H9 (cell line): ENCODE results near the gene RTL5. TPM values are rescaled to one million over a fixed set of nuclear protein-coding genes. Genes with fewer than 3 reads are reported as not detected.

ENCODE experiments used
- DNase-seq: peaks from one replicate; pipeline ENCODE4 v3.0.0-alpha.2; 2017
- H2AFZ ChIP-seq: one replicate; pipeline ENCODE4 v1.6.1; 2013; ENCODE audit warnings: mild to moderate bottlenecking, low read length, control low read depth, moderate library complexity
- H2AK5ac ChIP-seq: 2 replicates; pipeline ENCODE4 v1.6.1; 2013; ENCODE audit warnings: low read length, control low read depth, mixed read lengths; ENCODE audit not compliant: insufficient read length
- H2BK120ac ChIP-seq: one replicate; pipeline ENCODE4 v1.6.1; 2013; ENCODE audit warnings: low read depth, mild to moderate bottlenecking, low read length, control low read depth, inconsistent platforms; ENCODE audit not compliant: poor library complexity, severe bottlenecking
- H2BK12ac ChIP-seq: 2 replicates; pipeline ENCODE4 v1.6.1; 2013; ENCODE audit warnings: low read length, control low read depth, mixed read lengths, low read depth; ENCODE audit not compliant: insufficient read length
- H2BK15ac ChIP-seq: 2 replicates; pipeline ENCODE4 v1.6.1; 2013; ENCODE audit warnings: low read depth, low read length, control low read depth
- H2BK20ac ChIP-seq: one replicate; pipeline ENCODE4 v1.6.1; 2013; ENCODE audit warnings: low read depth, mild to moderate bottlenecking, low read length, control low read depth, inconsistent platforms; ENCODE audit not compliant: poor library complexity, severe bottlenecking
- H2BK5ac ChIP-seq: 2 replicates; pipeline ENCODE4 v1.6.1; 2013; ENCODE audit warnings: low read length, control low read depth, mixed read lengths; ENCODE audit not compliant: insufficient read length
- H3K14ac ChIP-seq: 2 replicates; pipeline ENCODE4 v1.6.1; 2013; ENCODE audit warnings: low read length, control low read depth; ENCODE audit not compliant: insufficient read depth
- H3K18ac ChIP-seq: 2 replicates; pipeline ENCODE4 v1.6.1; 2013; ENCODE audit warnings: low read depth, mild to moderate bottlenecking, mixed read lengths, low read length, control low read depth; ENCODE audit not compliant: insufficient read length
- H3K23ac ChIP-seq: 2 replicates; pipeline ENCODE4 v1.6.1; 2013; ENCODE audit warnings: low read length, control low read depth, mixed read lengths, low read depth; ENCODE audit not compliant: insufficient read length
- H3K23me2 ChIP-seq: 2 replicates; pipeline ENCODE4 v1.6.1; 2013; ENCODE audit warnings: low read depth, mild to moderate bottlenecking, mixed read lengths, low read length, control low read depth; ENCODE audit not compliant: insufficient read length, poor library complexity, severe bottlenecking
- H3K27ac ChIP-seq: 2 replicates; pipeline ENCODE4 v1.5.1; 2013; ENCODE audit warnings: low read length, control low read depth, mixed read lengths, low read depth; ENCODE audit not compliant: insufficient read length
- H3K27me3 ChIP-seq: 2 replicates; pipeline ENCODE4 v1.6.1; 2013; ENCODE audit warnings: low read length, control low read depth, inconsistent platforms; ENCODE audit not compliant: insufficient read depth
- H3K4ac ChIP-seq: 2 replicates; pipeline ENCODE4 v1.6.1; 2013; ENCODE audit warnings: low read depth, mild to moderate bottlenecking, control low read depth, inconsistent platforms, low read length, moderate library complexity
- H3K4me1 ChIP-seq: 2 replicates; pipeline ENCODE4 v1.6.1; 2013; ENCODE audit warnings: low read length, control low read depth, inconsistent platforms; ENCODE audit not compliant: insufficient read depth
- H3K4me2 ChIP-seq: 2 replicates; pipeline ENCODE4 v1.6.1; 2013; ENCODE audit warnings: low read length, control low read depth, mixed read lengths; ENCODE audit not compliant: insufficient read length, insufficient read depth
- H3K56ac ChIP-seq: 2 replicates; pipeline ENCODE4 v1.6.1; 2013; ENCODE audit warnings: low read depth, mild to moderate bottlenecking, mixed read lengths, low read length, control low read depth; ENCODE audit not compliant: insufficient read length
- H3K79me1 ChIP-seq: 2 replicates; pipeline ENCODE4 v1.6.1; 2013; ENCODE audit warnings: low read depth, mild to moderate bottlenecking, moderate library complexity, low read length, control low read depth, inconsistent platforms; ENCODE audit not compliant: insufficient read depth, poor library complexity, severe bottlenecking
- H3K79me2 ChIP-seq: 2 replicates; pipeline ENCODE4 v1.6.1; 2013; ENCODE audit warnings: low read length, control low read depth, inconsistent platforms; ENCODE audit not compliant: insufficient read depth
- H3K9ac ChIP-seq: 2 replicates; pipeline ENCODE4 v1.6.1; 2013; ENCODE audit warnings: low read length, control low read depth, mixed read lengths; ENCODE audit not compliant: insufficient read length; ENCODE audit errors: extremely low read depth
- H3K9me3 ChIP-seq: one replicate; pipeline ENCODE4 v1.6.1; 2013; ENCODE audit warnings: low read depth, low read length, inconsistent platforms; ENCODE audit not compliant: control insufficient read depth
- H3T11ph ChIP-seq: one replicate; pipeline ENCODE4 v1.6.1; 2013; ENCODE audit warnings: mild to moderate bottlenecking, low read length, control low read depth, inconsistent platforms
- H4K20me1 ChIP-seq: one replicate; pipeline ENCODE4 v1.6.1; 2013; ENCODE audit not compliant: control insufficient read depth, insufficient read length, insufficient read depth
- H4K5ac ChIP-seq: 2 replicates; pipeline ENCODE4 v1.6.1; 2013; ENCODE audit warnings: low read depth, mild to moderate bottlenecking, mixed read lengths, low read length, control low read depth; ENCODE audit not compliant: insufficient read length
- H4K8ac ChIP-seq: replicated peaks from 2 replicates; pipeline ENCODE4 v1.6.1; 2013; ENCODE audit warnings: low read length, control low read depth, mixed read lengths, low read depth; ENCODE audit not compliant: insufficient read length
- H4K91ac ChIP-seq: 2 replicates; pipeline ENCODE4 v1.6.1; 2013; ENCODE audit warnings: low read depth, mild to moderate bottlenecking, moderate library complexity, mixed read lengths, low read length, control low read depth; ENCODE audit not compliant: insufficient read length
- H3K27ac Mint-ChIP-seq, 3 experiments: 2 replicates in 2 of 3; 3 replicates in 1 of 3; pipeline ENCODE4 v1.8.0; 2020 to 2021; ENCODE audit warnings: mixed read lengths in 3 of 3, mild to moderate bottlenecking in 1 of 3, moderate library complexity in 1 of 3
- H3K27me3 Mint-ChIP-seq: 2 replicates; pipeline ENCODE4 v1.8.0; 2021; ENCODE audit warnings: low read depth, mild to moderate bottlenecking, moderate library complexity, mixed read lengths
- H3K36me3 Mint-ChIP-seq, 3 experiments: 2 replicates in 2 of 3; 3 replicates in 1 of 3; pipeline ENCODE4 v1.8.0; 2020 to 2021; ENCODE audit warnings: low read depth in 3 of 3, mixed read lengths in 3 of 3; ENCODE audit not compliant: insufficient read depth in 1 of 3
- H3K4me1 Mint-ChIP-seq, 2 experiments: 2 replicates each; pipeline ENCODE4 v1.8.0; 2020; ENCODE audit warnings: mixed read lengths in 2 of 2
- H3K4me3 Mint-ChIP-seq, 2 experiments: 2 replicates in 1 of 2; 3 replicates in 1 of 2; pipeline ENCODE4 v1.8.0; 2020 to 2021; ENCODE audit warnings: mild to moderate bottlenecking in 2 of 2, mixed read lengths in 2 of 2, moderate library complexity in 1 of 2
- H3K9me3 Mint-ChIP-seq, 2 experiments: 2 replicates in 1 of 2; 3 replicates in 1 of 2; pipeline ENCODE4 v1.8.0; 2020; ENCODE audit warnings: mild to moderate bottlenecking in 2 of 2, mixed read lengths in 2 of 2, moderate library complexity in 1 of 2
- WGBS: extraction: QIAGEN DNeasy Blood & Tissue Kit; methylation state at CpG from one replicate; pipeline ENCODE4 v1.1.7; 2013; ENCODE audit warnings: missing lambda C conversion rate, low lambda C conversion rate, mixed read lengths; ENCODE audit not compliant: insufficient read length; ENCODE audit errors: extremely low coverage; 5-methylcytosine and 5-hydroxymethylcytosine counted together
- total RNA-seq: library from RNA; stranded (reverse); gene quantifications from 2 replicates; pipeline ENCODE4 v1.2.1, GENCODE V29; 2021
- TF ChIP-seq, protein P1 (sequence below): fragments of 200-600 bp; sonication (generic); conservative IDR thresholded peaks from 3 replicates; pipeline ENCODE4 v1.8.0; 2021; ENCODE audit warnings: antibody characterized with exemption, mild to moderate bottlenecking

RTL5 gene
- total RNA-seq, 1 experiment from 2014 or later, result 1.2 TPM

DNA sequence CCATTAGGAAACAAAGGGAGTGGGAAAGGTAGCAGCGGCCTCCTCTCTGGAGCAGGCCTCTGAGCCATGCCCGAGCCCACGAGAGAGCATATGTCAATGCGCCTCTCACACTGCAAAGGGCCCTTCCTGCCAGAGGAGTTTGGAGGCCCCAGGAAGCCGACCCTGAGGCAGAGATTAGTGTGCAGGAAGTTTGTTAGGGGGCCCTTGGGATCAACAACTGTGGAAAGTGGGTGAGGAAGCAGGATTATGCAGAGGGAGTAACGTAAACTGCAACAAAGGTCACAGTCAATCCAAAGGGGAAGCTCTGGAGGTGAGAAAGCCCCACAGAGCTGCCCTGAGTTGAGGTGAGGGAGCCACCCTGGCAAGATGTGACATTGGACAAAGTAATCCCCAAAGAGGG, 17.4 kb downstream of the RTL5 start:
- Mint-ChIP-seq H3K9me3 (peaks cover 63 to 69% of the 10 kb centered on the region in 2 experiments), H3K27ac (no peak overlapping the region), H3K27me3 (no peaks in the 10 kb centered on the region; the same call in 1 of the 2 replicates), H3K4me1 (peaks cover 30 to 37% of the 10 kb centered on the region in 2 experiments), H3K4me3 (no peak overlapping the region), H3K36me3 (peaks cover 0 to 5% (median 0%) of the 10 kb centered on the region in 3 experiments; a peak in 3 of 7 replicates)
- TF ChIP-seq, protein P1, sequence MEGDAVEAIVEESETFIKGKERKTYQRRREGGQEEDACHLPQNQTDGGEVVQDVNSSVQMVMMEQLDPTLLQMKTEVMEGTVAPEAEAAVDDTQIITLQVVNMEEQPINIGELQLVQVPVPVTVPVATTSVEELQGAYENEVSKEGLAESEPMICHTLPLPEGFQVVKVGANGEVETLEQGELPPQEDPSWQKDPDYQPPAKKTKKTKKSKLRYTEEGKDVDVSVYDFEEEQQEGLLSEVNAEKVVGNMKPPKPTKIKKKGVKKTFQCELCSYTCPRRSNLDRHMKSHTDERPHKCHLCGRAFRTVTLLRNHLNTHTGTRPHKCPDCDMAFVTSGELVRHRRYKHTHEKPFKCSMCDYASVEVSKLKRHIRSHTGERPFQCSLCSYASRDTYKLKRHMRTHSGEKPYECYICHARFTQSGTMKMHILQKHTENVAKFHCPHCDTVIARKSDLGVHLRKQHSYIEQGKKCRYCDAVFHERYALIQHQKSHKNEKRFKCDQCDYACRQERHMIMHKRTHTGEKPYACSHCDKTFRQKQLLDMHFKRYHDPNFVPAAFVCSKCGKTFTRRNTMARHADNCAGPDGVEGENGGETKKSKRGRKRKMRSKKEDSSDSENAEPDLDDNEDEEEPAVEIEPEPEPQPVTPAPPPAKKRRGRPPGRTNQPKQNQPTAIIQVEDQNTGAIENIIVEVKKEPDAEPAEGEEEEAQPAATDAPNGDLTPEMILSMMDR, result no peak
- Histone ChIP-seq H3K14ac (no peak overlapping the region), H3K4me2 (no peak overlapping the region), H3K23me2 (no peaks in the 10 kb centered on the region), H3K79me1 (no peaks in the 10 kb centered on the region), H3K9ac (no peak overlapping the region), H3K9me3 (peaks cover 11% of the 10 kb centered on the region), H2BK12ac (no peak overlapping the region), H2BK5ac (no peak overlapping the region), H3K4me1 (no peaks in the 10 kb centered on the region; the same call in 1 of the 2 replicates), H2BK120ac (no peak overlapping the region), H3K79me2 (no peaks in the 10 kb centered on the region), H2BK20ac (no peak overlapping the region), H4K8ac (no peak overlapping the region), H4K20me1 (no peaks in the 10 kb centered on the region), H3K23ac (no peak overlapping the region), H3K4ac (no peak overlapping the region), H3K27me3 (no peaks in the 10 kb centered on the region), H2AK5ac (no peak overlapping the region), H3K18ac (no peak overlapping the region), H4K5ac (no peak overlapping the region), H3K27ac (no peak overlapping the region), H4K91ac (no peak overlapping the region), H2BK15ac (no peak overlapping the region), H3T11ph (no peak overlapping the region), H3K56ac (no peak overlapping the region), H2AFZ (no peak overlapping the region)
- no peak for DNase-seq
- WGBS, result no CpG with 5 or more reads among the region's 6 CpGs
